ENCODE results near the gene AACS.
"Not testable (repeated sequence)": the region's sequence is repeated elsewhere in the genome, so short reads cannot be mapped to it uniquely, and the experiment has no call there.

Gene AACS

GRCh38 chr12:125092872-125093680 is 27.8 kb downstream of the AACS start:
- DNase-seq: no peak

- no peak for DNase-seq
These were observed 28.6 kb downstream of the AACS start for GRCh38 chr12:125093681-125094330.

DNA sequence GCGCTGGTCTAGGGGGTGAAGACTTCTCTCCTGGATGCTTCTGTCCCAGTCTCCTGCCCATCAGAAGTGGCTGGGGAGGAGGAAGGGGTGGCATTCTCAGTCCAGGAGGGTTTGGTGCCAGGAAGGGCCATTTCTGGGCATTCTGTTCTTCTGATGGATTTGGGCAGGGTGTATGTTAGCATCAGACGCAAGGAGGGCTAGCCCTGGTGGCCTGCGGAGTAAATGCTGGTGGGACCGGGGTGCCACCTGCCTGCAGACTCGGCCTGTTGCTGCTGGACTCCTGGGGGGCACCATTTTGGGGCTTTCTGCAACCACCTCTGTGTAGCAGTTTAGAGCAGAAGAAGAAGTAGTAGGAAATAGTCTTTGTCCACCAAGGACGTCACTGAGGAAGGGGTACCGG is 31.7 kb downstream of the AACS start:
- no peak for DNase-seq

- no peak for DNase-seq
These were observed 32.2 kb downstream of the AACS start for GRCh38 chr12:125097427-125097826.

GRCh38 chr12:125098676-125099408 is 33.6 kb downstream of the AACS start:
- no peak for DNase-seq

DNA sequence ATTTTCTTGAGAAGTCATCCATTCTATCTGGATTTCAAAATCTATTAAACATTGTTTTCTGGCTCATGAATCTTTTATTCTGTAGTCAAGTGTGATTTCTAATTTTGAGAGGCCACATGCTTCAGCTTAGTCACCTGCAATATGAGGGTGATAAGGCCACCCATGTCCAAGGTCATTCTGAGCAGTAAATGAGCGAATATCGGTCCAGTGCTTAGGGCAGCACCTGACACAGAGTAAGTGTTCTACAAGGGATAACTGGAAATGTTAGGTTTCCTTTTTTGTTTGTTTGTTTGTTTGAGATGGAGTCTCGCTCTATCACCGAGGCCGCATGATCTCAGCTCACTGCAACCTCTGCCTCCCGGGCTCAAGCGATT is 34.2 kb downstream of the AACS start:
- no peak for DNase-seq

GRCh38 chr12:125100551-125101434 is 35.6 kb downstream of the AACS start:
- DNase-seq: no peak

- DNase-seq: no peak
These were observed 39.7 kb downstream of the AACS start for GRCh38 chr12:125104982-125105381.

GRCh38 chr12:125105600-125105999 is 40.4 kb downstream of the AACS start:
- no peak for DNase-seq

DNA sequence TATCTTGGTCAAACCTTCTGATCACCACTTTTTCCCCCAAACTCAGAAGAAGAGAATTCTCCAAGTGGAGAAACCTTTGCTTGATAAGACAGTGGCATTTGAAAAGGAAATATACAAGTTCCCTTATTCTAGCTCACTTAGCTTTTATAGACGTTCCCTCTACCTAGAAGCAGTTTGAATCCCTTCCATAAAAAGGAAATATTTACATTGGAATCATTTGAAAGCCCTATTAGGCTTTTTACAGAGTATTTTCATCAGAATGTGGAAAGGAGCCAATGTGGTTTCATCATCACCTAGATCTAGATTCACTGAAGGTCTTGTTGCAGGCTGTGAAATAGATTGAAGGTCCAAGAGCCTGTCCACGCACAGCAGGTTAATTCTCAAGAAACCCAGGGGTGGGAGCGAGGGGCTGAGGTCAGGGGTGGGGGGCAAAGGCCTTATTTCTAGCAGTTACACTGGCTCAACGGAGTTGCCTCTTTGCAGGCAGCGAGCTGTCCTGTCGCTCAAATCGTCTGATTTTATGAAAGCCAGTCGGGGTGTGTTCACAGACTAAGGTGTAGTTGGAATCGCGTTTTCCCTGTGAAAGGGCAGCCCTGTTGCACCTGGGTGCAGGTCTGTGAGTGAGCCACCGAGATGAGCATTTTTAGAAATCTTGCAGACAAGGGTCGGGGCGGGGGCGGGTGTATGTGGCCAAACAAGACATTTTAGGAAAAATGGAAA is 45.6 kb downstream of the AACS start:
- DNase-seq: no peak

GRCh38 chr12:125111403-125111802 is 46.2 kb downstream of the AACS start:
- no peak for DNase-seq

- DNase-seq: not testable (repeated sequence)
These were observed 47.4 kb downstream of the AACS start for GRCh38 chr12:125112614-125113013.

- DNase-seq: no peak
These were observed 48.0 kb downstream of the AACS start for GRCh38 chr12:125113263-125113662.

DNA sequence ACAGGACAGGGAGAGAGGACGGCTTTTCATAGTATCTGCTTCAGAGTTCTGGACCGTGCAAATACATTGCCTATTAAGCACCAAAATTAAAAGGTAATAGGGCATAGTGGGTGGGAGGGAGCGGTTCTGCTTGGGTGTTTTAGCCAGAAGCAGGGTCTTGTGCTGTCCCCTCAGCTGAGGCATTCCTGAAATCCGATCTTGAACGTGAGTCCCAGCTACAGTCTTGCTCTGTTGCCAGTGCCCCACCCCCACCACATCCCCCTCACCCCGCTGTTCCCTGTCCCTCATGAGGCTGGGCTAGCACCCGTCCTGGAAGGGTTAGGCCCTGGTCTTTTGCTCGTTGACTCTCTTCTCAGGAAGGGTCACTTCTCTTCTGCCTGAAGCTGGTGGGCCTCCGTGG is 48.6 kb downstream of the AACS start:
- DNase-seq: no peak

GRCh38 chr12:125114365-125115141 is 49.3 kb downstream of the AACS start:
- DNase-seq: no peak

DNA sequence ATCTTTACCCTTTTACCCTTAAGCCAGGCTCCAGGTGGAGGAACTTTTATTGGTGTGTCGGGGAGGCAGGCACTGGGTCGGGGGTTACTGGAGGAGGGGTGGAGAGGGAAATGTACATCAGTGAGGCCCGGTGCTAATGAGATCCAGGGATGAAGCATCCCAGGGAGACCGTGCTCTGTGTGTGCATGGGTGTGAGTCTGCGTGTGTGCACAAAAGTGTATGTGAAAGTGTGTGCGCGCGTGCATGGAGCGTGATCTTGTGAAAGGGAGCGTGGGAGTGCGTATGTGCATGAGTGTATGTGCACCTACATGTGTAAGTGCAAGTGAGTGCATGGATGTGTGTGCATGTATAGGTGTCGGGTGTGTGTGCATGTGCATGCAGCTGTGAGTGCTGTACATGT is 55.3 kb downstream of the AACS start:
- no peak for DNase-seq

DNA sequence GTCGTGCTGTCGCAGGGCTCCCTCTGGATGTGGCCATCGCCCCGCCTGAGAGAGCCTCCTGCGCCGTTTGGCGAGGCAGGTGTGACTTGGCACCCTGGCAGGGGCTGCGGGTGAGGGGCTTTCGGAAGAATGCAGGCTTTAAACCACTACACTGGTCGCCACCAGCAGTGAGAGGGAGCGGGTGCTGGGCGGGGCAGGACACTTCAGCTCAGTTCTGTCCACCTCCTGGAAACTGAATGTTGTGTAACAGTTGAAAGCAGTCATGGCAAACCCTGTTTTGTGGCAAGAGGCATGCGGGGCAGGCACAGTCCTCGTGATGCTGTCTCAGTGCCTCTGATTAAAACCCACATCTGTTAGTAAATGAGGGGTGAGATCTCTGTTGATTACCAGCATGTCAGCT is 55.9 kb downstream of the AACS start:
- no peak for DNase-seq

DNA sequence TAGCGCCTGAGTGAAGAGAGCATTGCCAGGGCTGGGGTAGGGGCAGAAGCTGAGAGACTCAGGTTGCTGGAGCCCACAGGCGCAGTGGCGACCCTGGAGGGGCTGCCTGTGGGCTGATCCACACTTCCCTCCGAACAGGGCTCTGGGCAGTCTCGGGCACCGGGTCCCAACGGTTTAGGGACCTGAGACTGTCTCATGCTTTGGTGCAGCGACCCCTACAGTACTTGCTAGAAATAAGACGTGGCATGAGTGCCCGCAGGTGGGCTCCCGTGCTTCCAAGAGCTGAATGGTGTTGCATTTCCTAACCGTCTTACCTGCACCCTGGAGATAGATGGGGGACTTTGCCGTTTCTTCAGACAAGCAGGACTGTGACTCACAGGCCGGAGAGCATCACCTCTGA is 57.4 kb downstream of the AACS start:
- no peak for DNase-seq

- DNase-seq: no peak
These were observed 59.2 kb downstream of the AACS start for GRCh38 chr12:125124320-125124966.

DNA sequence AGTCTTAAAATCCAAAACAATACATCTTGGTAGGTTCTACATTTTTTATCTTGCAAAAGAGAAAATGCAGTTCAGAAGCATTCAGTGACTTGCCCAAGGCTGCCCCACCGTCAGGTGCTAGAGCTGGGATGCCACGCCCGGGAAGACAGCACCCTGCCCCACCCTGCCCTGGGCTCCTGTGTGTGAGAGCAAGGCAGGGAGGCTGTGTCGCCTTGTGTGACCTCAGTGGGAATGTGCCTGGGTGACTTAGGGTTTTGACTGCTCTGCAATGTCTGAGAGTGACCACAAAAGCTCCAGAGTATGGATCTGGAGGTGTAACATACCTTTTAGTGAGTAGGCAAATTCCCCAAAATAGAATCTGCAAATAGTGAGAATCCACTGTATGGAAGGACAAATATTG is 60.0 kb downstream of the AACS start:
- no peak for DNase-seq
